Adipocyte (in vitro differentiated cells): ENCODE results near the gene TMEM18.

Source experiments
- DNase-seq: peaks from one replicate; pipeline ENCODE4 v3.0.0-alpha.2; 2015; ENCODE audit warnings: low read depth
- H3K27me3 ChIP-seq: replicated peaks from 2 replicates; pipeline ENCODE4 v1.7.0; 2013; ENCODE audit warnings: mild to moderate bottlenecking, low read length, moderate library complexity; ENCODE audit not compliant: control insufficient read depth, insufficient read depth
- H3K36me3 ChIP-seq: 2 replicates; pipeline ENCODE4 v1.7.0; 2013; ENCODE audit warnings: low read length, mild to moderate bottlenecking, moderate library complexity; ENCODE audit not compliant: control insufficient read depth, insufficient read depth, severe bottlenecking
- H3K4me1 ChIP-seq: 2 replicates; pipeline ENCODE4 v1.7.0; 2013; ENCODE audit warnings: mild to moderate bottlenecking, low read length, moderate library complexity; ENCODE audit not compliant: control insufficient read depth, insufficient read depth
- H3K4me3 ChIP-seq: 2 replicates; pipeline ENCODE4 v1.7.0; 2013; ENCODE audit warnings: mild to moderate bottlenecking, low read length, moderate library complexity
- H3K9ac ChIP-seq: 2 replicates; pipeline ENCODE4 v1.7.0; 2013; ENCODE audit warnings: mild to moderate bottlenecking, low read length, moderate library complexity
- H3K9me3 ChIP-seq: 2 replicates; pipeline ENCODE4 v1.7.0; 2013; ENCODE audit warnings: mild to moderate bottlenecking, low read length, moderate library complexity; ENCODE audit not compliant: control insufficient read depth

TMEM18 gene

DNA sequence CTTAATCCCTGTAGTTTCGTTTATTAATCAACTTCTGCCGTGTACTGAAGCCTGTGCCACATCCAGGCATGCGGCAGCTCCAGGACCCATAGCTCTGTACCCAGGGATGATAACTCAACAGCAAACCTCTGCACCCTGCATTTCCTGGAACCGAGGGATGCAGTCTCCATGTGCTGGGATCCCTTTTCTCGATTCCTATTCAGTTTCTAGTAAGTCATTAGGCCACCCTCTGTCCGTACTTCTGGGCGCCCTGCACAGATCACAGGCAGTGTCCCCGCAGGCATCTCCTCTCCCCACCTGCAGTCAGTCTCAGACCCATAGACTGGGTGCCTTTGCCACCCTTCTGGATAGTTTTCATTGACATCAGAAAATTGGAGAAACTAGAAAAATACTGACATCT is 18.8 kb downstream of the TMEM18 start:
- Histone ChIP-seq H3K36me3 (peaks cover 2% of the 10 kb centered on the region), H3K4me1 (no peaks in the 10 kb centered on the region), H3K4me3 (no peak overlapping the region), H3K27me3 (peaks cover 36% of the 10 kb centered on the region), H3K9me3 (no peaks in the 10 kb centered on the region), H3K9ac (no peak overlapping the region)
- DNase-seq, result no peak

DNA sequence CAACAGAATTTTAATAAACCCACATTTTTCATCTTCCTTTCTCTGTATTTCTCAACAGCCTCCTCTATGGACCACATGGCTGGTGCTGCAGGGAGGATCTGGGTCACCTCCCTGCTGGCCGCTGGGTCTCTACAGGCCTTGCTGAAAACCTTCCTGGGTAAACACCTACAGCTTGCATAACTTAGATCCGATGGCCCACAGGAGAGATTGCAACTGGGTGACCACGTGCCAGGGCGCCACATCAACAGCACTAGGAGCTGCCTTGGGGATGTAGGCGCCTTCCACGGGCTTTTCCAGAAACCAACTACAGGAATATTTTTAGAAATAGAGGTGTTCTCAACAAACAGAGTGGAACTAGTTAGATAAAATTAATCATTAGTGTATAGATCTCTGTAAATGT is 19.4 kb downstream of the TMEM18 start:
- Histone ChIP-seq H3K9me3 (no peaks in the 10 kb centered on the region), H3K4me1 (peaks cover 4% of the 10 kb centered on the region), H3K36me3 (no peaks in the 10 kb centered on the region), H3K27me3 (peaks cover 36% of the 10 kb centered on the region), H3K4me3 (no peak overlapping the region), H3K9ac (no peak overlapping the region)
- DNase-seq, result no peak

DNA sequence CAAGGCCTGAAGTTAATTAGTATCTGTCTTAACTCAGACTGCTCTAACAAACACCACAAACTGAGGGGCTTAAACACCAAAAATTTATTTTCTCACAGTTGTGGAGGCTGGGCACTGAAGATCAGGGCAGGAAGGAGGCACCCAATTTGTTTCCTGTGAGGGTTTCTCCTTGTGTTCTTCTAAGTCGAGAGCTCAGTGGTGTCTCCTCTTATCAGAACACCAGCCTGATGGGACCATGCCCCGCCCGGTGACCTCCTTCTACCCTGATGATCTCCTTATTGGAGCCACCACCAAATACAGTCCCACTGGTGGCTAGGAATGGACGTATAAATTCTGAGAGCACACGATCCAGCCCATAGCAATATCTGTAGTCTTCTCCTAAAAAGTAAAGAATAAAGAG is 20.5 kb downstream of the TMEM18 start:
- Histone ChIP-seq H3K36me3 (no peaks in the 10 kb centered on the region), H3K9me3 (no peaks in the 10 kb centered on the region), H3K4me3 (no peak overlapping the region), H3K9ac (no peak overlapping the region), H3K27me3 (peaks cover 36% of the 10 kb centered on the region), H3K4me1 (peaks cover 4% of the 10 kb centered on the region)
- no peak for DNase-seq

DNA sequence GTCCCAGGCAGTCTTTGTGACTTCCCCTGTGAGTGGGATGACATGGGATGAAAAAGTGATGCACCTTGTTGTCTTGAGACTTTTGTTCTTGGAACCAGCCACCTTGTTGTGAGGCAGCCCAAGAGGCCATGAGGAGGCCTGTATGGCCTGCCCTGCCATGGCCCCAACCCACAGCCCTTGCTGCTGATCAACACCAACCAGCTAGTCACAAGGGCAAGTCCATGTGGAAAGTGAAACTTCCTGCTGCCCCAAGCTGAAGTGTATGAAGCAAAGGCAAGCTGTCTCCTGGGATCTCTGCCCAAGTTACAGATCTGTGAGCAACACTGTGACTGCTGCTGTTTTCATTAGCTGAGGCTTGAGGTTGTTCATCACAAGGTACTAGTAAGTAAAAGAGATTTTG is 21.6 kb downstream of the TMEM18 start:
- Histone ChIP-seq H3K36me3 (no peaks in the 10 kb centered on the region), H3K9me3 (no peaks in the 10 kb centered on the region), H3K4me1 (peaks cover 4% of the 10 kb centered on the region), H3K27me3 (peaks cover 27% of the 10 kb centered on the region), H3K9ac (no peak overlapping the region), H3K4me3 (no peak overlapping the region)
- DNase-seq, result peak; percentile 20

DNA sequence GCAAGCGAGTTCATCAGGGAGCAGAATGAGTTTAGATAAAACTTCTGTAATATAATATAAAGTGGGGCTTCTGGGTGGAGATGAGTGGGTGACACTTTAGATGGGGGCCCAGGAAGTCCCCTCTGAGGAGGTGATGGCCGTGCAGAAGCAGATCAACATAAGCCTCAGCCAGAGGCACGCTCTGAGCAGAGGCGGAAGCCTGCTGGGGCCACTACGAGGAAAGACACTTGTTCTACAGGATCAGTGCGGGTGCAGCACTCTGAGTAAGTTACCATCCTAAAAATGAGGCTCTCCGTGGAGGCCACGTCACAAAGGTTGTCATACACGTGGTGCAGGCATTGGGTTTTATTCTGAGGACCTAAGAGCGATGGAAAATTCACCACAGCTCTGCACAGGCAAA is 22.3 kb downstream of the TMEM18 start:
- Histone ChIP-seq H3K9me3 (no peaks in the 10 kb centered on the region), H3K9ac (no peak overlapping the region), H3K4me1 (peaks cover 7% of the 10 kb centered on the region), H3K27me3 (peaks cover 26% of the 10 kb centered on the region), H3K36me3 (no peaks in the 10 kb centered on the region), H3K4me3 (no peak overlapping the region)
- no peak for DNase-seq

DNA sequence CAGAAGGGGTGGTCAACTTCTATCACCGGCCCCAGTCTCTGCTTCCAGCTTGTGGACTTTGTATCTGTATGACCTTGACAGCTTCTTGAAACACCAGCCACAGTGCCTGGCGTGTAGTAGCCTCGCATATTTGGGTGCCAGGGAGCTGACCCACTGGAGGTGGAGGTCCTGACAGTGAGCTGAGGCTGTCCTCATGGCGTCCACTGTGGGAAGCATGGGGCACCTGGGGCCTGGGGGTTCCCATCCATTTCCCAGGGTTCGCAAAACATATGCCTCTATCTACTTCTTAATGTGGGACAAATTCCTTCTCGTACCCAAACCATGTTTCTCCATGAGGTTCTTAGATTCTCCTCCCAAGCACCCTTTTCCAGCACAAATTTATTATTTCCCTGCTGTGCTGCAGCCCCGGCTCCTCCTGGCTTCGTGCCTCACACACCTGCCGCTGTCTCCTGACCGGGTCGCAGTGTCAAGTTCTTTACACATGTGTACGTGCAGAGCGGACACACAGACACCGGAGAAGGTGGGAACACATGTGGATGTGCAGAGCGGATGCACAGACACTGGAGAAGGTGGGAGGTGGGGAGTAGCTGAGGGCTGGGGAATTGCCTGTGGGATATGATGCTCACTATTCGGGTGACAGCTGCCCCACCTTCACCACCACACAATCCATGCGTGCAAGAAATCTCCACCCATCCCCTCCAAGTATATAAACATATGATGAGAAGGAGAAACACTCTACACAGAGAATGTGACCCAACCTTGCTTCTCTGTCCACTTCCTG is 23.4 kb downstream of the TMEM18 start:
- no peaks in the 10 kb centered on the region for H3K36me3 ChIP-seq
- H3K27me3 ChIP-seq, result peaks cover 21% of the 10 kb centered on the region
- peaks cover 7% of the 10 kb centered on the region for H3K4me1 ChIP-seq
- no peak overlapping the region for H3K9ac ChIP-seq
- H3K4me3 ChIP-seq, result no peak overlapping the region
- H3K9me3 ChIP-seq, result no peaks in the 10 kb centered on the region
- no peak for DNase-seq

DNA sequence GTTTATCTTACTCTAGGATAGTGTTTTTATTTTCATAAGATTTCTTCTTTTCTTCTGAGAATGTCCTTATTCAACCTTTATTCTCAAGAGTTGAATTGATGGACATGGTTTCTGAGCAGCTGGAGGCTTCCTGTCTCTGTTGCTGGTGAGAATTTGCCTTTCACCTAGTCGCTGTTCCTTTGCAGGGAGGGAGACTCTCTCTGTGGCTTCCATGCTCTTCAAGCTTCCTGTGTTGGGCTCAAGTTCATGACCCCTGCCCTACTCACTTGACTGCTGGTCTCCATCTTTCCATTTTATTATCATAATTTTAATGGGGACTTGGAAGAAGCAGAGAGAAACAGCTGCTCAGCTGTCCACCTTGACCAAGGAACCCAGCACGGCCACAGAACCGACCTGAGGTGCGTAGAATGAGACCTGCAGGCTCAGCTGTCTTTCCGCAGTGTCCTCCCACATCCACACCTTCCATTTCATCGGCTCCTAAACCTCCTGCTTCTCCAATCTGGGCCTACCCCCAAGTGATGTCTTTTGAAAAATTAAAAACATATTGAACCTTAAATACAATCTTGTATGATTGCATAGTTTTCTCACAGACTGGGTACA is 24.2 kb downstream of the TMEM18 start:
- Histone ChIP-seq H3K4me1 (peaks cover 7% of the 10 kb centered on the region), H3K36me3 (no peaks in the 10 kb centered on the region), H3K4me3 (no peak overlapping the region), H3K9ac (no peak overlapping the region), H3K9me3 (no peaks in the 10 kb centered on the region), H3K27me3 (peaks cover 21% of the 10 kb centered on the region)
- no peak for DNase-seq

DNA sequence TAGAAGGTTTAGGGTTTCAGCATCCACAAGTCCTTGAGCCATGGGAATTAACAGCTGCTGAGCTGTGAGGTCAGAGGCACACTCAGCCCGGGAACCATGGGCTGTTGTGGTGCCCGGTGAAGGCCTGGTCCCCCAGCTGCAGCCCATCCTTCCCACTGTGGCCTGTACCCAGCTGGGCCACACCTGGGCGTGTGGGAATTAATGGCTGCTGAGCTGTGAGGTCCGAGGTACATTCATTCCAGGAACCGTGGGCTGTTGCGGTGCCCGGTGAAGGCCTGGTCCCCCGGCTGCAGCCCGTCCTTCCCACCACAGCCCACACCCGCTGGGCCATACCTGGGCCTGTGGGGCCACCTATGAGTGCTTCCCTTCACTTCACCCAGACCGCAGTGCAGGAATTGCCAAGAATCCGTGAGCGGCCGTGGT is 25.2 kb downstream of the TMEM18 start:
- Histone ChIP-seq H3K36me3 (no peaks in the 10 kb centered on the region), H3K27me3 (peaks cover 31% of the 10 kb centered on the region), H3K9ac (no peak overlapping the region), H3K9me3 (no peaks in the 10 kb centered on the region), H3K4me1 (peaks cover 7% of the 10 kb centered on the region), H3K4me3 (no peak overlapping the region)
- DNase-seq, result no peak

DNA sequence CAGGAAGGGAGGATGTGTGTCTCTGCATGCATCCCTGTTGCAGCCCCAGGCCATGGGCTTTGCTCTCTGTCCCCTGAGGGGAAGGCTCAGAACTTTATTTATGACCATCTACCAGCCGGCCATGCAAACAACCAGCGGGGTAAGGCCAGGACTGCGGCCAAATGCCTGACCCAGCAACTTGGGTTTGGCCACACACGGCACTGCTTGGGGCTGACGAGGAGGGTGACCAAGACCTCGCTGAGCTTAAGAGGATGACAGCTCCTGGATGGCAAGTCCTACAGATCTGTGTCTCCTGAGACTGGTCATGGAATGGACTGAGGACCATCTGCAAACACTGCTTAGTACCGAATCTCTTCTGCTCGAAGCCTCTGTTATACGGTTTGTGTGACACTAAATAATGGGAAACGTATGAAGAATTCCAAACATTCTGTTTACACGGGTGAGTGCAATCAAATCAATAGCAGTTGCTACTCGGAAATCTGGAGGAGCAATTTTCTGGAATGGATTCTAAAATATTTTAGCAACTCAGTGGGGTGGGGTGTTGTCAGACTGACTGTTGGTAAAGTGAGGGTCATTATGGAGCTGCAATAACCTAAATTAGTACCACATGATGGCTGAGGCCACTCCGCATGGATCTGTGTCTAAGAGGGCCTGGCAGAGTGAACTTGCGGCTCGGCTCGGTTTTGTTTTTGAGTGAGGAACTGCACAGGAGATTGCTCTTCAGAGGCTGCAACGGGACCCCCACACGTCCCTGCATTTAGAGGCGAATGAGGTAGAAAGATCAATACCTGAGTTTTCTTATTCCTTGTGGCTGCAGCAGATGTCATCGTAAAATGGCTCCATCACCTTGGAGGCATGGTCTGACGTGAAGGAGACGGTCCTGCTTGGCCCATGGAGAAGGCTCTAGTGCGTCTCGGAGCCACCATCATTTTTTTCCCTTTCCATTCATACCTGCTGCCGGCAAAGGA is 26.6 kb downstream of the TMEM18 start:
- peaks cover 44% of the 10 kb centered on the region for H3K27me3 ChIP-seq
- peaks cover 7% of the 10 kb centered on the region for H3K4me1 ChIP-seq
- H3K9ac ChIP-seq, result no peak overlapping the region
- no peaks in the 10 kb centered on the region for H3K9me3 ChIP-seq
- H3K4me3 ChIP-seq, result no peak overlapping the region
- DNase-seq, result peak; percentile 86
- H3K36me3 ChIP-seq, result no peaks in the 10 kb centered on the region

DNA sequence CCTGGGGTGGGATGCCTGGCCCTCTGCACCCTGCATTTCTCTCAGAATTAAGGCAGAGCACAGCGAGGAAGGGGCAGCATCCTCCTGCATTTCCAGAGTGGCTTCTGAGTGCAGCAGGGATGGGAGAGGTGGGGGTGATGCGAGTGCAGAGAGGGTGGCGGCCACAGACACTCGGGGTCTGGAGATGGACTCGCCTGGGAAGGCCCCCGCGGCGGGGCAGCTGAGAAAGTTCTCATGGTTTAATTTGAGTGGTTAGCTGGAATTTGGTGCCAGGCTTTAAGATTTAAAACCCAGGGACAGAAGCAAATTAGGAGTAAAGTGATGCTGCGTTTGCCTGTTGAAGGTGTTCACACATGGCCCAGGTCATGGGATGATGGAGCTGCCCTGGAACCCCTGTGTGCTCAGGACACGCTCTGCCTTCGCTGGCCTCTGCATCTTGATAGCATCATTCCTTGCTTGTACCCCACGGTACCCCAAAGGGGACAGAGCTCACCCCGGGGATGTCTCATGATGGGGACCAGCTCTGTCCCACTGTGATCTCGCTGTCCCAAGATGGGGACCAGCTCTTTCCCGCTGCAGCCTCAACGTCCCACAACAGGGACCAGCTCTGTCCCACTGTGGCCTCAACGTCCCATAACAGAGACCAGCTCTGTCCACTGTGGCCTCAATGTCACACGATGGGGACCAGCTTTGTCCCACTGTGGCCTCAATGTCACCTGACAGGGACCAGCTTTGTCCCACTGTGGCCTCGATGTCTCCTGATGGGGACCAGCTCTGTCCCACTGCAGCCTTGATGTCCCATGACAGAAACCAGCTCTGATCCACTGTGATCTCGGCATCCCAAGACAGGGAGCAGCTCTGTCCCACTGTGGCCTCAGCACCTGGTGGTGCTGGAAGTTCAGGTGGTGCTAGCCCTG is 27.5 kb downstream of the TMEM18 start:
- H3K4me1 ChIP-seq, result peaks cover 7% of the 10 kb centered on the region
- no peak overlapping the region for H3K4me3 ChIP-seq
- DNase-seq, result no peak
- H3K27me3 ChIP-seq, result peaks cover 54% of the 10 kb centered on the region
- H3K9ac ChIP-seq, result no peak overlapping the region
- H3K36me3 ChIP-seq, result no peaks in the 10 kb centered on the region
- no peaks in the 10 kb centered on the region for H3K9me3 ChIP-seq
